SK-N-SH (cell line): ENCODE measurements around the gene PPP1R12B. TPM values are rescaled to one million over a fixed set of nuclear protein-coding genes. Genes with fewer than 3 reads are reported as not detected.

Source experiments
- CHD2 ChIP-seq: fragments of 150-350 bp; IDR thresholded peaks from 2 replicates; pipeline ENCODE4 v1.6.1; 2018; ENCODE audit warnings: low read length; ENCODE audit not compliant: partially characterized antibody
- CTCF ChIP-seq: fragments of 200-600 bp; sonication (generic); IDR thresholded peaks from 2 replicates; pipeline ENCODE4 v1.6.1; 2017; ENCODE audit warnings: antibody characterized with exemption, mild to moderate bottlenecking, moderate library complexity
- EP300 ChIP-seq, 2 experiments: IDR thresholded peaks; 2 replicates each; pipeline versions ENCODE4 v1.4.0 to v1.6.1; 2012; ENCODE audit warnings: borderline replicate concordance in 1 of 2, low read depth in 1 of 2, low read length in 1 of 2
- EZH2phosphoT487 ChIP-seq: fragments of 200-600 bp; sonication (generic); IDR thresholded peaks from 2 replicates; pipeline ENCODE4 v1.6.1; 2017; ENCODE audit warnings: low read depth, mixed run types, mild to moderate bottlenecking, antibody characterized with exemption, moderate library complexity, borderline replicate concordance
- FOXM1 ChIP-seq: IDR thresholded peaks from 2 replicates; pipeline ENCODE4 v1.4.0; 2012; ENCODE audit warnings: low read depth, mild to moderate bottlenecking
- GABPA ChIP-seq: IDR thresholded peaks from 2 replicates; pipeline ENCODE4 v1.4.0; 2012; ENCODE audit warnings: low read depth, mild to moderate bottlenecking
- GATA2 ChIP-seq: sonication (generic); formaldehyde crosslinking; IDR thresholded peaks from 2 replicates; pipeline ENCODE4 v1.5.0; 2020; ENCODE audit warnings: mild to moderate bottlenecking, missing genetic modification reagents
- IRF3 ChIP-seq: fragments of 150-350 bp; IDR thresholded peaks from 2 replicates; pipeline ENCODE4 v1.6.1; 2016; ENCODE audit warnings: mild to moderate bottlenecking, low read depth, low read length
- JUND ChIP-seq: IDR thresholded peaks from 2 replicates; pipeline ENCODE4 v1.4.0; 2012
- MEF2A ChIP-seq: IDR thresholded peaks from 2 replicates; pipeline ENCODE4 v1.4.0; 2012; ENCODE audit warnings: low read depth, borderline replicate concordance
- MXI1 ChIP-seq: IDR thresholded peaks from 2 replicates; pipeline ENCODE4 v1.6.1; 2012; ENCODE audit warnings: mild to moderate bottlenecking, low read depth, low read length, improper control_type of control experiment
- NFIC ChIP-seq: IDR thresholded peaks from 2 replicates; pipeline ENCODE4 v1.4.0; 2012; ENCODE audit warnings: borderline replicate concordance
- NRF1 ChIP-seq: IDR thresholded peaks from 2 replicates; pipeline ENCODE4 v1.6.1; 2012; ENCODE audit warnings: low read depth, mild to moderate bottlenecking, low read length
- PBX3 ChIP-seq: IDR thresholded peaks from 2 replicates; pipeline ENCODE4; 2012
- POLR2AphosphoS5 ChIP-seq: IDR thresholded peaks from 2 replicates; pipeline ENCODE4 v1.6.1; 2012; ENCODE audit warnings: low read depth, low read length
- RAD21 ChIP-seq: IDR thresholded peaks from 2 replicates; pipeline ENCODE4 v1.6.1; 2012; ENCODE audit warnings: mild to moderate bottlenecking, low read length
- RCOR1 ChIP-seq: fragments of 150-350 bp; IDR thresholded peaks from 2 replicates; pipeline ENCODE4 v1.6.1; 2017; ENCODE audit warnings: antibody characterized with exemption, low read length
- TAF1 ChIP-seq: IDR thresholded peaks from 2 replicates; pipeline ENCODE4 v1.6.1; 2012; ENCODE audit warnings: low read depth, mild to moderate bottlenecking, low read length, moderate library complexity, borderline replicate concordance
- TCF12 ChIP-seq: IDR thresholded peaks from 2 replicates; pipeline ENCODE4 v1.4.0; 2012
- USF1 ChIP-seq: IDR thresholded peaks from 2 replicates; pipeline ENCODE4 v1.4.0; 2012; ENCODE audit warnings: low read depth, borderline replicate concordance
- USF2 ChIP-seq: fragments of 150-350 bp; IDR thresholded peaks from 2 replicates; pipeline ENCODE4 v1.6.1; 2017; ENCODE audit warnings: antibody characterized with exemption, low read length, low read depth, borderline replicate concordance
- YY1 ChIP-seq: IDR thresholded peaks from 2 replicates; pipeline ENCODE4 v1.4.0; 2012; ENCODE audit warnings: low read depth, mild to moderate bottlenecking
- polyA plus RNA-seq, 3 experiments: library from polyadenylated mRNA; depleted of rRNA; stranded (reverse); fragments of >200 nt; gene quantifications; 2 replicates each; pipeline ENCODE4 v1.2.3, GENCODE V29; 2012

Gene PPP1R12B
- polyA plus RNA-seq, 1 of the 3 experiments (the other 2 are of a cell fraction): 2.8 TPM

- TF ChIP-seq USF2: no peak
- TF ChIP-seq TCF12: peak; percentile 79
- TF ChIP-seq FOXM1: no peak
- TF ChIP-seq MXI1: no peak
- TF ChIP-seq RAD21: no peak
- TF ChIP-seq CTCF: no peak
- TF ChIP-seq PBX3: peak; percentile 80
- TF ChIP-seq JUND: 0 out of 2 replicates have a peak, but pooled peaks have one; percentile 25
- TF ChIP-seq USF1: no peak
- no peak for TF ChIP-seq IRF3
- no peak for TF ChIP-seq NRF1
- no peak for TF ChIP-seq POLR2AphosphoS5
- no peak; the same call in 1 of the 2 replicates for TF ChIP-seq TAF1
- TF ChIP-seq GATA2: no peak
- no peak for TF ChIP-seq GABPA
- TF ChIP-seq RCOR1: no peak
- TF ChIP-seq MEF2A: no peak
- TF ChIP-seq NFIC: peak; percentile 71
- TF ChIP-seq CHD2: no peak
- TF ChIP-seq EZH2phosphoT487: no peak
- peak in 1 of 2 experiments; percentile 55; a peak in 2 of 4 replicates for TF ChIP-seq EP300 (IDR thresholded peaks at IDR 0.05; ENCODE audit: borderline replicate concordance in 1 of 2, low read depth in 1 of 2, low read length in 1 of 2)
- TF ChIP-seq YY1: no peak
These were observed 221.2 kb downstream of the PPP1R12B start (continued) for GRCh38 chr1:202569393-202570322.
